Measurements from ENCODE around the gene CHD9.

DNA sequence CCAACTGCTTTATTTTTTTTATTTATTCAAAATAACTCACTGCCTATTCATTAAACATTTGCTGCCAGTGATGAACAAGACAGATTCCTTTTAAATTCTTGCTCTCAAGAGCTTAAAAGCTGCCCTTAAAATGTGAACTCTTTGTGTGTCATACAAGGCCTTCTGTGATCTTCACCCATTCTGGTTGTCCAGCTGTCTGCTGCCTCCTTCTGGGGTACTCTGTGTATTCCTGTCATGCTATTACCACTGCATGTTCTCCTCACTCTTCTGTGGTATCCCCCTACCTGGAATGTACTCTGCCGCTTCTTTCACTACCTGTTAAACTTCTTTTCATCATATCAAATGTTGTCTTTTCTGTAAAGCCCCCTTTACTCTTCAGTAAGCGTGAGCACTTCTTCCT lies 165.8 kb downstream of the CHD9 start:
- TF ChIP-seq, protein P1, sequence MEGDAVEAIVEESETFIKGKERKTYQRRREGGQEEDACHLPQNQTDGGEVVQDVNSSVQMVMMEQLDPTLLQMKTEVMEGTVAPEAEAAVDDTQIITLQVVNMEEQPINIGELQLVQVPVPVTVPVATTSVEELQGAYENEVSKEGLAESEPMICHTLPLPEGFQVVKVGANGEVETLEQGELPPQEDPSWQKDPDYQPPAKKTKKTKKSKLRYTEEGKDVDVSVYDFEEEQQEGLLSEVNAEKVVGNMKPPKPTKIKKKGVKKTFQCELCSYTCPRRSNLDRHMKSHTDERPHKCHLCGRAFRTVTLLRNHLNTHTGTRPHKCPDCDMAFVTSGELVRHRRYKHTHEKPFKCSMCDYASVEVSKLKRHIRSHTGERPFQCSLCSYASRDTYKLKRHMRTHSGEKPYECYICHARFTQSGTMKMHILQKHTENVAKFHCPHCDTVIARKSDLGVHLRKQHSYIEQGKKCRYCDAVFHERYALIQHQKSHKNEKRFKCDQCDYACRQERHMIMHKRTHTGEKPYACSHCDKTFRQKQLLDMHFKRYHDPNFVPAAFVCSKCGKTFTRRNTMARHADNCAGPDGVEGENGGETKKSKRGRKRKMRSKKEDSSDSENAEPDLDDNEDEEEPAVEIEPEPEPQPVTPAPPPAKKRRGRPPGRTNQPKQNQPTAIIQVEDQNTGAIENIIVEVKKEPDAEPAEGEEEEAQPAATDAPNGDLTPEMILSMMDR (IDR thresholded peaks at IDR 0.05): peak in 3 of 4 donors; percentile 14 to 18 (median 17)
- TF ChIP-seq POLR2A (IDR thresholded peaks at IDR 0.05): no peak
